ENCODE data around the gene PAM16.

The PAM16 gene

GRCh38 chr16:4293181-4293716 is 57.9 kb downstream of the PAM16 start:
- no peak for DNase-seq

GRCh38 chr16:4291699-4292098 is 59.4 kb downstream of the PAM16 start:
- no peak for DNase-seq
